Natural killer cell treated with Interleukin-12 subunit alpha and Interleukin-12 subunit beta and Interleukin-15 and Interleukin-18, amount 100 ng/mL, for 72 hours (primary cell): ENCODE measurements around the gene MYOZ3. TPM values are rescaled to one million over a fixed set of nuclear protein-coding genes. Genes with fewer than 3 reads are reported as not detected.

Experiments
- ATAC-seq, 2 donors: fragments of 150-1000 bp; cut with Tn5 transposase in 1 of 2; sonication (Bioruptor Pico), chemical (Tn5 transposase) in 1 of 2; 2 replicates each; pipeline ENCODE4 v1.10.0; 2021
- DNase-seq: peaks from one replicate; pipeline ENCODE4 v3.0.0; 2022; ENCODE audit warnings: low spot score
- H3K27ac Mint-ChIP-seq, 2 donors: 1 replicate in 1 of 2; 2 replicates in 1 of 2; pipeline ENCODE4 v1.8.0; 2022; ENCODE audit warnings: mixed read lengths in 2 of 2, mild to moderate bottlenecking in 1 of 2, moderate library complexity in 1 of 2
- H3K27me3 Mint-ChIP-seq, 2 donors: 1 replicate in 1 of 2; 2 replicates in 1 of 2; pipeline ENCODE4 v1.8.0; 2022; ENCODE audit warnings: mixed read lengths in 2 of 2
- H3K36me3 Mint-ChIP-seq: one replicate; pipeline ENCODE4 v1.8.0; 2022; ENCODE audit warnings: mixed read lengths
- H3K4me1 Mint-ChIP-seq, 2 donors: 1 replicate in 1 of 2; 2 replicates in 1 of 2; pipeline ENCODE4 v1.8.0; 2022; ENCODE audit warnings: low read depth in 2 of 2, mixed read lengths in 2 of 2, mild to moderate bottlenecking in 1 of 2
- H3K4me3 Mint-ChIP-seq: one replicate; pipeline ENCODE4 v1.8.0; 2022; ENCODE audit warnings: mixed read lengths
- H3K9me3 Mint-ChIP-seq: 2 replicates; pipeline ENCODE4 v1.8.0; 2022; ENCODE audit warnings: mixed read lengths
- total RNA-seq, 2 donors: library from RNA; stranded (reverse); gene quantifications; one replicate each; pipeline ENCODE4 v1.2.3, GENCODE V29; 2022

The MYOZ3 gene
- total RNA-seq, 2 donors from 2014 or later, result not detected

DNA sequence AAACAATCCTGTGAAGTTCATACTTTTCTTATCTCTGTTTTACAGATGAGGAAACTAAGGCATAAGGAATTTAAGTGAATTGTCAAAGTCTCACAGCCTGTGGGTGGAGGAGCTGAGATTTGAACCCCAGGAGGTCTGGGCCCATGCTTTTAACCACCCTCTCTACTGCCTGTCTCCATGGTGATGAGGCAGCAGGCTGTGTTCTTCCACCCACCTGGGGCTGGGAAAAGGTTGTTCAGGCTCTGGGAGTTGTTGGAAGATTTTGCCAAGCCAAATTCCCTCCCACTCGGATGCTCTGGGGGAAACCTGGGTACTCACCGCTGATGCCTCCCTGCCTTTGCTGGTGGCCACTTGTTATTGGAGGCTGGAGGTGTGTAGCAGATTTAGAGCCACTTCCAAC, 38.9 kb upstream of the MYOZ3 start:
- no peak overlapping the region for H3K4me3 Mint-ChIP-seq
- peaks cover 9 to 23% of the 10 kb centered on the region in 2 donors for H3K4me1 Mint-ChIP-seq
- ATAC-seq, result no peak
- no peak overlapping the region for H3K27ac Mint-ChIP-seq
- DNase-seq, result no peak
- H3K9me3 Mint-ChIP-seq, result no peaks in the 10 kb centered on the region
- peaks cover 10 to 19% of the 10 kb centered on the region in 2 donors for H3K27me3 Mint-ChIP-seq
- H3K36me3 Mint-ChIP-seq, result peaks cover 5% of the 10 kb centered on the region

DNA sequence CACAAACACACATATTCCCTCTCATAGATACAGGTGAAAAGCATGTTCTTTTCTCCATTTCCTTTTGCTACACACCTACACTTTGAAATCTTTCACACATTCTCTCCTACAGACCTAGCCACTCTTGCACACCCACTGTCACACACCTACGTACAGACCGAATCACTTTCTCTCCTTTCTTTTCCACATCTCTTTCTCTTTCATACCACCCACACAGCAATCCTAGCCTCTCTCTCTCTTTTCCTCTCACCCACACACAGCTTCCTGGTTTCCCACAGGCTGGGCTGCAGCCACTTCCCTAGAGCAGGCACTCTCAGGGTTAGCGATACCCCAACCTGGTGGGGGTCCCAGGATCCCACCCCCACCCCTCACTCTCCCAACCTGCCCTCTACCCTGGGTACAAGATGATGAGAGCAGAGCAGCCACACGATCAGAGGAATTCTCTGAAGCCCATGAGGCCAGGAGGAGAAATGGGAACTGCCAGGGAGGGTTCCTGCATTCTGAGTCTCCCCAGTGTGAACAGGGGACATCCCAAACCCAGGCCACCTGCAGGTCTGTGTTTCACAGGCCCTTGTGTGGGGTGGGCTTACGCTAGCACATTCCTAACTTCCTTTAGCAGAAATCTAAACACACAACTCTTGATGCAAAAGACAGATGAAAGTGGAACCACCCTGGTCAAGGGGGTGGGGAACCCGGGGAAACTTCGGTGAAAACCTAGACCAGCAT, 37.7 kb upstream of the MYOZ3 start:
- peak overlapping the region; percentile 6 to 15 for H3K27ac Mint-ChIP-seq
- ATAC-seq, result no peak

DNA sequence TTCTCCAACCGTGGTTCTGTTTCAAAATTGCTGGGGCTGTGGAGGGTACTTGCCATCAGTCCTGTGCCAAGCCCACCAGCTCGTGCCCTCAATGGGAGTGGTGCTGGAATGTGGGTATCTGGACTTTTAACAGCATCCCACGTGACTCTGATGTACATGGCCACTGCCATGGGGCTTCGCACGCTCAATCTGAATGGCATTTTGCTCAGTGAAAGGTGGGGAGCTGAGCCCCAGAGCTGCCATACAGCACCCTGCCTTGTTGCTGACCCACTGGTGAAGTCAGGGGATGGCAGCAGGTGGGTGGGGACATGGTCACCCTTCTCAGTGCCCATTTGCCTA, 37.2 kb upstream of the MYOZ3 start:
- peaks cover 9 to 30% of the 10 kb centered on the region in 2 donors for H3K4me1 Mint-ChIP-seq
- H3K9me3 Mint-ChIP-seq, result no peaks in the 10 kb centered on the region
- DNase-seq, result no peak
- H3K27me3 Mint-ChIP-seq, result peaks cover 13 to 23% of the 10 kb centered on the region in 2 donors
- peak overlapping the region; percentile 86 for H3K4me3 Mint-ChIP-seq
- ATAC-seq, result peak in 1 of 2 donors; percentile 57
- peak overlapping the region; percentile 6 to 15 for H3K27ac Mint-ChIP-seq
- peaks cover 5% of the 10 kb centered on the region for H3K36me3 Mint-ChIP-seq

More for the DNA sequence above, 37.7 kb upstream of the MYOZ3 start:
- peak overlapping the region; percentile 86 for H3K4me3 Mint-ChIP-seq
- DNase-seq, result no peak
- peaks cover 13 to 23% of the 10 kb centered on the region in 2 donors for H3K27me3 Mint-ChIP-seq
- H3K4me1 Mint-ChIP-seq, result peaks cover 9 to 30% of the 10 kb centered on the region in 2 donors
- H3K36me3 Mint-ChIP-seq, result peaks cover 5% of the 10 kb centered on the region
- H3K9me3 Mint-ChIP-seq, result no peaks in the 10 kb centered on the region

DNA sequence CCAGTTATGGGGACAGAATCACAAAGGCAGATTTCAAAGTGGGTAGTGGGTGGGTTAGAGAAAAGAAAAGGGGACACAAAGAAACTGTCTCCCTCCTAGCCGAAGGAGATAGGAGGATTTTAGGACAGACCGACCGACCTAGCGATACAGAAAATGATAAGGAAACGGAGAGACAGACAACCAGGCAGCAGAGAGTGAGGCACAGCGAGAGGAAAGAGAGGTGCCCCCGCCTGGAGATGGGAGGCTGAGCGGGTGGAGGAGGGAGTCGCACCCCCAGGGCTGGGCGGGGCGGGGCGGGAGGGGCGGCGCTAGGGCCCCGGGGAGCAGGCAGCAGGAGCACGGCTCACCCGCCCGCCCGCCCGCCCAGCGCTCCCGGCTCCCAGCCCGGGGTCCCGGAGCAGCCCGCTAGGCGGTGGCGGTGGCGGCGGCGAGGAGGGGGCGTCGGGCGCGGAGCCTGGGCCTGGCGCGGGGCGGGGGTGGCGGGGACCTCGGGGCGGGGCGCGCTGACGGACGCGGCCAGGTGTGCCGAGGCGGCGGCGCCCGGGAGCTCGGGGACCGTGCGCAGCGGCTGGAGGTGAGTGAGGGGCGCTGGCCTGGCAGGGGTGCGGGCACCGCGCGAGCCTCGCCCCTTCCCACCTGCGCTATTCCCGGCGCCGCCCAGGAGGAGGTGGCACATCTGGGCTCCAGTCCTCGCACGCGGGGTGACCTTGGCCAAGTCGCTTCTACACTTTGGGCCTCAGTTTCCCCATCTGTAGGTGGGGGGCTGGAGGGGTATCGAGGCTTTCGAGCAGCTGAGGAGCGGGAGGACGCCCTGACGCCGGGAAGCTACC, 36.5 kb upstream of the MYOZ3 start:
- H3K9me3 Mint-ChIP-seq, result no peaks in the 10 kb centered on the region
- peak overlapping the region; percentile 6 to 15 for H3K27ac Mint-ChIP-seq
- peak in 1 of 2 donors; percentile 33 for ATAC-seq
- H3K27me3 Mint-ChIP-seq, result peaks cover 13 to 23% of the 10 kb centered on the region in 2 donors
- peak overlapping the region; percentile 86 for H3K4me3 Mint-ChIP-seq
- peaks cover 5% of the 10 kb centered on the region for H3K36me3 Mint-ChIP-seq
- no peak for DNase-seq
- H3K4me1 Mint-ChIP-seq, result peaks cover 9 to 30% of the 10 kb centered on the region in 2 donors

DNA sequence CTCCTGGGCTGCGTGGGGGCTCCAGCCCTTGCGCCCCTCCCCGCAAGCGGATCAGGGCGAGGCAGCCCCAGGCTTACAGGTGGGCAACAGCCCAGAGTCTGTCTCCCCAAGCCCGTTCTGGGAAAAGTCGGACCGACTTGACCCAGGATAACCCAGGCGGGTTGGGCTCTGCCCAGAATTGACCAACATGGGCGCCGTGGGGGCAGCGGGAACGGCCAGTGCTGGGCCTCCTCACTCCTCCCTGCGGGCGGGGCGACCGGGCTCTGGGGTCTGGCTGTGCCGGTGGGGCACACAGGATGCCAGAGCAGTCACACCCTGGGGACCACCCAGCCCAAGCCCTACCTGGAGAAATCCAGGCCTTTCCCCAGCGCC, 35.9 kb upstream of the MYOZ3 start:
- Mint-ChIP-seq H3K36me3 (peaks cover 5% of the 10 kb centered on the region), H3K27me3 (peaks cover 13 to 23% of the 10 kb centered on the region in 2 donors), H3K4me3 (no peak overlapping the region), H3K27ac (no peak overlapping the region), H3K9me3 (no peaks in the 10 kb centered on the region), H3K4me1 (peaks cover 9 to 30% of the 10 kb centered on the region in 2 donors)
- ATAC-seq (no peak), DNase-seq (no peak)

DNA sequence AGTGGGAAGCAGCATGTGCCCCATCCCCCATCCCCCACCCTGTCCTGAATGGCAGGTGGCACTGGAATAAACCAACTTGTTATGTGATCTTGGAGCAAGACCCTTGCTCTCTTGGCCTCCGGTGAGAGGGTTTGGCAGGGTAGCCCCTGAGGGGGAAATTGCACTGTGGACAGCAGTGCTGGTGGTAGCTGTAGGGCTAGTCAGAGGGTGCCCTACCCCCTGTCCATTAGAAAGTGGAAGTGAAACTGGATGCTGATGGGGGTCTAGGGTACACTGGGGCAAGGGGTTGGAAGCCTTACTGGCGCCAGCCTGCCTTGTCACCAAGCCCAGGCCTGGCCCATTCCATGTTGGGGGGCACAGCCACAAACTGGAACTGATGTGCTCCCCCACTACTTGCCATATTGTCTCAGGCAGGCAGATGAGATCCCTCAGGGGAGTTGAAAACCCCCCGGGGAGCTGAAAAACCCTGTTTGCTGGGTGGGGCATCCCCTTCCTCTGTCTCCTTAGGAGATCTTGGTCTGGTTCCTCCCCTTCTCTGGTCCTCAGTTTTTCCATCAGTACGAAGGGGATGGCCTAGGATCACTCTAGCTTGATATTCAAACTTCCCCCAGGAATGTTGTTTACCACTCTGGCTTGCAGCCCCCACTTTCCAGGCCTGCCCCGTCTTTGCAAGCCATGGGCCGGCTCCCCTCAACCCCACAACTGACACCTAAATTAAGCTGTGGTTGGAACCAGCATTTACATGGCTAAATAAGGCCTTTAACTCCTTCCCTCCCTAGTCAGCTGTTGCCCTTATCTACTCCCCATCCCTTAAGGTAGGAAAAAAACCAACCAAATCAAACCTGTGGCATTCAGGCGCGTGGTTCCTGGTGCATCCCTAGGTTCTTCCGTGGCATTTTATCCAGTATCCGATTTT, 35.0 kb upstream of the MYOZ3 start:
- no peak for DNase-seq
- H3K27ac Mint-ChIP-seq, result no peak overlapping the region
- H3K36me3 Mint-ChIP-seq, result peaks cover 5% of the 10 kb centered on the region
- H3K9me3 Mint-ChIP-seq, result no peaks in the 10 kb centered on the region
- H3K4me1 Mint-ChIP-seq, result peaks cover 9 to 30% of the 10 kb centered on the region in 2 donors
- ATAC-seq, result peak in 1 of 2 donors; percentile 58
- H3K4me3 Mint-ChIP-seq, result no peak overlapping the region
- peaks cover 13 to 23% of the 10 kb centered on the region in 2 donors for H3K27me3 Mint-ChIP-seq

DNA sequence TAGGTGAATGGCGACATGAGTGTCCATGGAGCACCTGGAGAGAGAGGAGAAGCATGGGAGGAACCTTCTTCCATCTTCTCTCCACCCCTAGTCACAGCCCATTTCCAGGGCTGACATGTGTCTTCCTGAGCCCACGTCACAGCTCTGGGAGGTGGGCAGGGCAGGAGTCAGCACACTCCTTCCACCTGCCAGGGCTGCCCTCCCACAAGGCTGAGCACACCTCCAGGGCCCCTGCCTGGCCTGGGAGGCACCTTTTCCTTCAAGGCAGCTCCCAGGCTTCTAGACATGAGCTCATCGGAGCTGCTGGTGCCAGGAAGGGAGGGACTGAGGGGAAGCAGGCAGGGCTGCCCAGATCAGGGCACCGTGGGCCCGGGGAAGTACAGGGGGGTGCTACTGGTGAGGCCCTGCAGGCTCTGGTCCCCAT, 34.2 kb upstream of the MYOZ3 start:
- DNase-seq (no peak), ATAC-seq (no peak)
- H3K27me3 Mint-ChIP-seq, result peaks cover 13 to 23% of the 10 kb centered on the region in 2 donors
- H3K36me3 Mint-ChIP-seq, result peaks cover 5% of the 10 kb centered on the region
- H3K9me3 Mint-ChIP-seq, result no peaks in the 10 kb centered on the region
- H3K4me1 Mint-ChIP-seq, result peaks cover 9 to 30% of the 10 kb centered on the region in 2 donors
- no peak overlapping the region for H3K27ac Mint-ChIP-seq
- no peak overlapping the region for H3K4me3 Mint-ChIP-seq

DNA sequence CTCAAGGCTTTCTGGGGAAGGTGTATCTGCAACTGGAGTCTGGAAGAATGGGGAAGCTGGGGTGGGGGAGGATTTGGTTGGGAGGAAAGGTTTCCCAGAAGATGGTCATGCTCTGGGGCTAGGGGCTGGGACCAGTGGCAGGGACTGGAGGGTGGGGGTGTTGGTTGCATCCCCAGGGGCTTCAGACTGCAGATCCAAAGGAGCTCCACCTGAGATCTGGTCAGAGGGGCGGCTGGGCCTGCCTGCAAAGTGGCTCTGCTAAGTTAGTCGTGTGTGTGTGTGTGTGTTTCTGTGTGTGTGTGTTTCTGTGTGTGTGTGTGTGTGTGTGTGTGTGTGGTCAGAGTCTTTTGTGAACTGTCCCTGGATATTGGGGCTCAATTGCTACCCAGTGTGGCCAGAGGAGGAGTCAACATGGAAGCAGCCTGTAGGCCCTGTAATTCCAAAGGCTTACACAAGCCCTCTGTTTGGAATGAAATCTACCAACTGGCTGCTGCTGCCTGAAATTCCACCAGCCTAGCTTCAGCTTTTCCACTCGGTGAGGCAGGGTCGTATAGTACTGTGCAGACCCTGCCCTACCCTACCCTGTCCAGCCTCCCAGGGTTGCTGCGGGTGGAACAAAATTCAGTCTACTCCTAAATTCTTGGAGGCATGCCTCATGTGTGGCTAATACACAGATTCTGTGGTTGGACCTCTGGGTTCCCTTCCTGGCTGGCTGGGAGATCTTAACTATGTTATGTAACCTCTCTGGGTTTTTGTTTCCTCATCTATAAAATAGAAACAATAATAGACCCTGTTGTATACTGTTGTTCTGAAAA, 33.1 kb upstream of the MYOZ3 start:
- Mint-ChIP-seq H3K27ac (no peak overlapping the region), H3K36me3 (peaks cover 5% of the 10 kb centered on the region), H3K27me3 (peaks cover 13 to 21% of the 10 kb centered on the region in 2 donors), H3K4me1 (peaks cover 9 to 28% of the 10 kb centered on the region in 2 donors), H3K9me3 (no peaks in the 10 kb centered on the region), H3K4me3 (no peak overlapping the region)
- ATAC-seq (no peak), DNase-seq (no peak)

DNA sequence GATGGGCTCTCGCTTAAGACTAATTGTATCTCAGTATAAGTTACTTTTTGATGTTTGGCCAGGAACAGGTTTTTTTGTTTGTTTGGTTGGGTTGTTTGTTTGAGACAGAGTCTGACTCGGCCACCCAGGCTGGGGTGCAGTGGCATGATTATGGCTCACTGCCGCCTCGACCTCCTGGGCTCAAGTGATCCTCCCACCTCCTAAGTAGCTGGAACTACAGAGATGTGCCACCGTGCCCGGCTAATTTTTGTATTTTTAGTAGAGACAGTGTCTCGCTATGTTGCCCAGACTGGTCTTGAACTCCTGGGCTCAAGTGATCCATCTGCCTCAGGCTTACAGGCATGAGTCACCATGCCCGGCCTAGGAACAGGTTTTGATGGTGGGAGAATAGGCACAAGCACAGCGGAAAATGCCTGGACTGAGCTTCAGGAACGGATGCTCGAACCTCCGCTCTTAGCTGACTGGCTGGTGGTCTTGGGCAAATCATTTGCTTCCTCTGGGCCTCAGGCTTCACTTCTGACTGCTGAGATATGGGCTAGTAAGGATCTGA, 32.0 kb upstream of the MYOZ3 start:
- H3K9me3 Mint-ChIP-seq, result no peaks in the 10 kb centered on the region
- DNase-seq (no peak), ATAC-seq (no peak)
- H3K27ac Mint-ChIP-seq, result no peak overlapping the region
- peaks cover 7 to 12% of the 10 kb centered on the region in 2 donors for H3K27me3 Mint-ChIP-seq
- peaks cover 6 to 19% of the 10 kb centered on the region in 2 donors for H3K4me1 Mint-ChIP-seq
- H3K36me3 Mint-ChIP-seq, result peaks cover 5% of the 10 kb centered on the region
- H3K4me3 Mint-ChIP-seq, result no peak overlapping the region

DNA sequence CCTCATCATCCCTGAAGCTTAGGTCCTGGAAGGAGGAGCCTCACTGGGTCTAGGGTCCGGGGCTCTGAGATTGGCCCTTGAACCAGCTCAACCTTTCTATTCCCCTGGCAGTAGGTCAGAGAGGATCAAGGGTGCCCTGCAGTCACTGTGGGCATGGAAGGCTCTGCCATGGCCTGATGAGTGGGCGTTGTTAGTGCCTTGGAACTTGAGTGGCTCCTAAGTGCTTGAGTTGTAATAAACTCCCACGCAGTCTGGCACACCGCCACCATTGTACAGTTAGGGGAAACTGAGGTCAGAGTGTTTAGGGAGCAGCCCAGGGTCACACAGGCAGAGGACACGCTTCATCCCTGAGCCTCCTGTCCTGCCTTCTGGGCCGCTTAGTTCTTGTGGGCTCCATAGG, 31.0 kb upstream of the MYOZ3 start:
- peaks cover 0 to 15% of the 10 kb centered on the region in 2 donors for H3K4me1 Mint-ChIP-seq
- H3K36me3 Mint-ChIP-seq, result no peaks in the 10 kb centered on the region
- H3K27ac Mint-ChIP-seq, result no peak overlapping the region
- no peak for ATAC-seq
- H3K4me3 Mint-ChIP-seq, result no peak overlapping the region
- no peaks in the 10 kb centered on the region for H3K9me3 Mint-ChIP-seq
- peaks cover 5% of the 10 kb centered on the region in 2 donors for H3K27me3 Mint-ChIP-seq
- DNase-seq, result no peak

DNA sequence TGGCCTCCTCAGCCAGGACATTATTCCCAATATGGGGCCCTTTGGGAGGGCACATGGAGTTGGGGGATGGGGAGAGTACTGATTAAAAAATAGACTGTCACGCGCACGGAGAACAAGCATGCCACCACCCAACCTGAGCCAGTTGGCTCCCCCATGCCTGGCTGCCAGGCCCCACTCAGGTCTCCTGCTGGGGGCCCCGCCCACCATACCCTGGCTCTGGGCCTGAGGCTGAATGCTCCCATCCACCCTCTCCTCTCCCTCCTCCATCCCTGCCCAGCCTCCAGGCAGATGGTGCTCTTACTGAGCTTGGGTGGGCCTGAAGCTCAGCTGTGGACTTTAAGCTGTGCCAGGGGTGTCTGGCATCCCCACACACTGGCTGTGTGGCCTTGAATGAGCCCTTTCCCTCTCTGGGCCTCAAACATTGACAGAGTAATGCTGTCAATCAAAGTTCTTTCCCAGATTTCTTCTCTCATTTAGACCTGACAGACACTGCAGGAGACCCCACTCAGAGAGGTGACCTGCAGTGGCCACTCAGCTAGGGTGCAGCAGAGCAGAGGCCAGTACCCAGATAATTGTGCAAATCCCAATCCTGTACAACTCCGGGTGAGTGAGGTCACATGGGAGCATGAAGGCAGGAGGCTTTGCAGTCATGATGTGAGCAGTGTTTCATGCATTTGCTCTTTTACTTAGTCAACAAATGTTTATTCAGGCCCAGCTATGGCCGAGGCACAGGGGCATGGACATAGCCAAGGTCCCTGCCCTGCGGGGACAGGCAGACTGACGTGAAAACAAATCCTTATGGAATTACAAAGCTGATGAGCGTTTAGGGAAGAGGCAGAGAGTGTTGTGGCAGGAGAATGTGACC, 30.4 kb upstream of the MYOZ3 start:
- no peaks in the 10 kb centered on the region for H3K36me3 Mint-ChIP-seq
- ATAC-seq, result peak in 1 of 2 donors; percentile 3
- peaks cover 5 to 9% of the 10 kb centered on the region in 2 donors for H3K27me3 Mint-ChIP-seq
- peaks cover 0 to 15% of the 10 kb centered on the region in 2 donors for H3K4me1 Mint-ChIP-seq
- DNase-seq, result no peak
- no peak overlapping the region for H3K4me3 Mint-ChIP-seq
- H3K9me3 Mint-ChIP-seq, result no peaks in the 10 kb centered on the region
- H3K27ac Mint-ChIP-seq, result no peak overlapping the region

DNA sequence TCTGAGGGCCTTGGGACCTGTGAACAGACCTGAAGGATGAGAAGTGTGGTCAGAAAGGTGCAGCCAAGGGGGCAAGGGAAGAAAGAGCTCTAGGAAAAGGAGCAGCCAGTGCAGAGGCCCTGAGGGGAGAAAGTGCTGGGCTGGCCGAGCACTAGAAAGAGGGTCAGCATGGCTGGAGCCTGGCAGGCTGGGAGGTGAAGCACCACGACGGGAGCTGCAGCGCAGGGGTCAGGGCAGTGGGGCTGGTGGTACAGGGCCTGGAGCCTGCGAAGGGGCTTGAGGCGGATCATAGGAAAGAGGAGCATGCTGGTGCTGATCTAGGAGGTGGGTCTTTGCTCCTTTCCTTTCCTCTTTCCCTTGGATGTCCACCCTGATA, 29.7 kb upstream of the MYOZ3 start:
- H3K4me3 Mint-ChIP-seq, result no peak overlapping the region
- no peaks in the 10 kb centered on the region for H3K9me3 Mint-ChIP-seq
- no peaks in the 10 kb centered on the region for H3K36me3 Mint-ChIP-seq
- DNase-seq (no peak), ATAC-seq (no peak)
- peaks cover 0 to 14% of the 10 kb centered on the region in 2 donors for H3K4me1 Mint-ChIP-seq
- H3K27me3 Mint-ChIP-seq, result peaks cover 5 to 11% of the 10 kb centered on the region in 2 donors
- no peak overlapping the region for H3K27ac Mint-ChIP-seq
